Measurements from ENCODE around the gene LRP6.
"Not testable (repeated sequence)": the region's sequence is repeated elsewhere in the genome, so short reads cannot be mapped to it uniquely, and the experiment has no call there.

Gene LRP6

GRCh38 chr12:12171991-12172511 lies 94.8 kb downstream of the LRP6 start:
- DNase-seq, result peak; percentile 37

- no peak for DNase-seq
These were observed 99.0 kb downstream of the LRP6 start for GRCh38 chr12:12167847-12168246.

- DNase-seq, result no peak
These were observed 100.1 kb downstream of the LRP6 start for GRCh38 chr12:12166751-12167150.

- no peak for DNase-seq
These were observed 106.9 kb downstream of the LRP6 start for GRCh38 chr12:12159988-12160387.

GRCh38 chr12:12158858-12159257 lies 108.0 kb downstream of the LRP6 start:
- DNase-seq, result no peak

- no peak for DNase-seq
These were observed 109.4 kb downstream of the LRP6 start for GRCh38 chr12:12157424-12157823.

- no peak for DNase-seq
These were observed 110.0 kb downstream of the LRP6 start for GRCh38 chr12:12156828-12157227.

GRCh38 chr12:12156116-12156515 lies 110.7 kb downstream of the LRP6 start:
- DNase-seq, result no peak

- DNase-seq, result no peak
These were observed 113.2 kb downstream of the LRP6 start for GRCh38 chr12:12153596-12153995.

- DNase-seq, result no peak
These were observed 119.7 kb downstream of the LRP6 start for GRCh38 chr12:12147111-12147510.

GRCh38 chr12:12144531-12144930 lies 122.3 kb downstream of the LRP6 start:
- not testable (repeated sequence) for DNase-seq

- DNase-seq, result no peak
These were observed 125.8 kb downstream of the LRP6 start for GRCh38 chr12:12141000-12141399.

- no peak for DNase-seq
These were observed 128.4 kb downstream of the LRP6 start for GRCh38 chr12:12138203-12139154.

- DNase-seq, result no peak
These were observed 133.1 kb downstream of the LRP6 start for GRCh38 chr12:12133785-12134184.

GRCh38 chr12:12133259-12133658 lies 133.6 kb downstream of the LRP6 start:
- DNase-seq, result no peak

- no peak for DNase-seq
These were observed 138.2 kb downstream of the LRP6 start for GRCh38 chr12:12128670-12129069.

GRCh38 chr12:12127304-12127703 lies 139.5 kb downstream of the LRP6 start:
- no peak for DNase-seq

- no peak for DNase-seq
These were observed 140.3 kb downstream of the LRP6 start for GRCh38 chr12:12126551-12126950.

GRCh38 chr12:12123036-12123604 lies 143.7 kb downstream of the LRP6 start:
- no peak for DNase-seq

GRCh38 chr12:12121061-12121460 lies 145.8 kb downstream of the LRP6 start:
- DNase-seq, result no peak

GRCh38 chr12:12116677-12117076 lies 150.2 kb downstream of the LRP6 start:
- no peak for DNase-seq

- no peak for DNase-seq
These were observed 151.3 kb downstream of the LRP6 start for GRCh38 chr12:12115514-12115913.

GRCh38 chr12:12110923-12111555 lies 155.8 kb downstream of the LRP6 start:
- peak; percentile 56 for DNase-seq
